ENCODE results near the gene C1RL. TPM values are rescaled to one million over a fixed set of nuclear protein-coding genes. Genes with fewer than 3 reads are reported as not detected.
A peak's percentile ranks its signal among the peaks of the same experiment; 100 is the strongest.
"Not testable (repeated sequence)": the region's sequence is repeated elsewhere in the genome, so short reads cannot be mapped to it uniquely, and the experiment has no call there.

C1RL gene
- total RNA-seq, 1 donor from 2014 or later, result 26.7 TPM

- peak; percentile 58 for DNase-seq
Measured at GRCh38 chr12:7060353-7060954, 48.6 kb downstream of the C1RL start, which contains the start of gene C1S. C1S (plus strand) TSS chr12:7060718; CDS start chr12:7061913, 1,195 bp downstream.

- no peak for DNase-seq
Measured at GRCh38 chr12:7059780-7060179, 49.2 kb downstream of the C1RL start.

- no peak for DNase-seq
Measured at GRCh38 chr12:7058850-7059395, 50.1 kb downstream of the C1RL start.

- DNase-seq, result no peak
Measured at GRCh38 chr12:7058163-7058845, 50.7 kb downstream of the C1RL start.

- not testable (repeated sequence) for DNase-seq
Measured at GRCh38 chr12:7055736-7056135, 53.3 kb downstream of the C1RL start.

GRCh38 chr12:7054925-7055324 is 54.1 kb downstream of the C1RL start:
- DNase-seq, result no peak

- DNase-seq, result not testable (repeated sequence)
Measured at GRCh38 chr12:7049973-7050372, 59.0 kb downstream of the C1RL start.

- not testable (repeated sequence) for DNase-seq
Measured at GRCh38 chr12:7049445-7049951, 59.5 kb downstream of the C1RL start.

- peak; percentile 34 for DNase-seq
Measured at GRCh38 chr12:7047306-7047705, 61.7 kb downstream of the C1RL start.

- no peak for DNase-seq
Measured at GRCh38 chr12:7046383-7047105, 62.5 kb downstream of the C1RL start.

GRCh38 chr12:7045913-7046312 is 63.1 kb downstream of the C1RL start:
- no peak for DNase-seq

Other genes starting within 250 kb of the C1RL start
- 625 and 743 TPM in 2 replicates for gene TPI1, start 241.7 kb downstream of the C1RL start, total RNA-seq
- 3.5 and 6.0 TPM in 2 replicates for gene SPSB2, start 235.9 kb downstream of the C1RL start, total RNA-seq
- gene LRRC23, start 204.4 kb downstream of the C1RL start, total RNA-seq, result 2.2 and 5.8 TPM in 2 replicates
- gene ENO2, start 194.6 kb downstream of the C1RL start, total RNA-seq, result 2.8 and 2.9 TPM in 2 replicates
- 12.1 and 18.7 TPM in 2 replicates for gene ATN1, start 181.3 kb downstream of the C1RL start, total RNA-seq
- not detected in 2 replicates for gene RNU7-1, start 165.4 kb downstream of the C1RL start, total RNA-seq
- 73.7 and 177 TPM in 2 replicates for gene C12orf57, start 165.2 kb downstream of the C1RL start, total RNA-seq
- gene PTPN6, start 157.9 kb downstream of the C1RL start, total RNA-seq, result 2.4 and 3.4 TPM in 2 replicates
- 191 and 205 TPM in 2 replicates for gene PHB2, start 138.6 kb downstream of the C1RL start, total RNA-seq
- 35.6 and 39.3 TPM in 2 replicates for gene EMG1, start 138.3 kb downstream of the C1RL start, total RNA-seq
- gene LPCAT3, start 90.7 kb downstream of the C1RL start, total RNA-seq, result 8.0 and 15.3 TPM in 2 replicates
- gene C1S, start 48.5 kb downstream of the C1RL start, total RNA-seq, result 0.19 and 1.4 TPM in 2 replicates
- 2.0 TPM in 2 replicates for gene C1R, start 16.8 kb downstream of the C1RL start, total RNA-seq
- gene RBP5, start 19.7 kb upstream of the C1RL start, total RNA-seq, result 0.19 TPM in 1 of 2 replicates, not detected in the other
- 35.2 and 42.0 TPM in 2 replicates for gene CLSTN3, start 21.2 kb upstream of the C1RL start, total RNA-seq
- 36.2 and 36.8 TPM in 2 replicates for gene PEX5, start 80.5 kb upstream of the C1RL start, total RNA-seq
- not detected in 2 replicates for gene ACSM4, start 194.9 kb upstream of the C1RL start, total RNA-seq

Measured in dermis blood vessel endothelial cell (primary cell).